ENCODE measurements around the gene CHMP3. TPM values are rescaled to one million over a fixed set of nuclear protein-coding genes. Genes with fewer than 3 reads are reported as not detected.

CHMP3 gene
- polyA plus RNA-seq, 1 of the 3 experiments (the other 2 are of a cell fraction) = 75.3 TPM

- 100% methylated on average over 1 of the region's 1 CpG for WGBS (ENCODE audit: low lambda C conversion rate)
- Histone ChIP-seq H3K9ac (no peak overlapping the region), H3F3A (replicated peaks; ENCODE audit: insufficient read depth) (no peaks in the 10 kb centered on the region), H3K79me2 (ENCODE audit: insufficient read depth) (no peaks in the 10 kb centered on the region; the same call in 1 of the 2 replicates), H3K4me3 (ENCODE audit: low read depth in 2 of 2, low read length in 1 of 2) (no peak overlapping the region), H3K9me3 (no peaks in the 10 kb centered on the region), H3K27me3 (ENCODE audit: insufficient read depth) (no peaks in the 10 kb centered on the region), H3K4me1 (ENCODE audit: control insufficient read depth in 1 of 2, insufficient read depth in 2 of 2, low read depth in 1 of 2, low read length in 1 of 2) (no peaks in the 10 kb centered on the region; a peak in 1 of 4 replicates), H3K9me2 (no peaks in the 10 kb centered on the region), H3K36me3 (replicated peaks in 1 of 2; ENCODE audit: control insufficient read depth in 1 of 2, insufficient read depth in 2 of 2, low read length in 1 of 2) (peaks cover 8% of the 10 kb centered on the region in 2 experiments), H3K27ac (ENCODE audit: low read depth in 2 of 2, low read length in 1 of 2) (no peak overlapping the region), H3K4me2 (no peak overlapping the region), H4K20me1 (ENCODE audit: insufficient read depth) (no peaks in the 10 kb centered on the region), H2AFZ (ENCODE audit: low read depth) (no peak overlapping the region)
- POLR2A ChIA-PET = no interaction called here
- CTCF ChIA-PET = interaction anchor here (1.1 kb wide), 1 partner anchor 67 kb away, joined by 3 read pairs; no protein-coding TSS in a partner anchor
- DNase-seq = no peak
- TF ChIP-seq FOXJ3 (CRISPR knock-in tag; IDR thresholded peaks at IDR 0.05) (no peak), EZH2phosphoT487 (IDR thresholded peaks at IDR 0.05; ENCODE audit: borderline replicate concordance, low read depth) (no peak), CTCF (IDR thresholded peaks at IDR 0.05) (no peak), ELF1 (IDR thresholded peaks at IDR 0.05) (no peak), REST (IDR thresholded peaks at IDR 0.05; ENCODE audit: low read depth, low read length) (no peak), NRF1 (IDR thresholded peaks at IDR 0.05; ENCODE audit: low read depth, low read length) (no peak), FOXM1 (IDR thresholded peaks at IDR 0.05; ENCODE audit: low read depth) (no peak), GATA2 (CRISPR knock-in tag; IDR thresholded peaks at IDR 0.05) (no peak), TAF1 (IDR thresholded peaks at IDR 0.05; ENCODE audit: borderline replicate concordance, low read depth, low read length) (no peak), NFIC (IDR thresholded peaks at IDR 0.05; ENCODE audit: borderline replicate concordance) (no peak), CHD2 (IDR thresholded peaks at IDR 0.05; ENCODE audit: low read length, partially characterized antibody) (no peak), YY1 (IDR thresholded peaks at IDR 0.05; ENCODE audit: low read depth) (no peak), TEAD4 (IDR thresholded peaks at IDR 0.05; ENCODE audit: borderline replicate concordance, insufficient read depth) (no peak)
Observed at GRCh38 chr2:86520153-86520552, 43.1 kb downstream of the CHMP3 start.
